OCI-M2 (cell line): ENCODE measurements around the gene MYO1F.
A peak's percentile ranks its signal among the peaks of the same experiment; 100 is the strongest.
"Not testable (repeated sequence)": the region's sequence is repeated elsewhere in the genome, so short reads cannot be mapped to it uniquely, and the experiment has no call there.

Experiments used
- DNase-seq: peaks from one replicate; lab custom pipeline; 2025; ENCODE audit not compliant: unreplicated experiment; lab: John Stamatoyannopoulos, UW

Gene MYO1F

GRCh38 chr19:8519388-8519787 lies 57.9 kb downstream of the MYO1F start:
- DNase-seq: no peak

- no peak for DNase-seq
Measured at GRCh38 chr19:8518536-8518935, 58.7 kb downstream of the MYO1F start.

- DNase-seq: no peak
Measured at GRCh38 chr19:8517551-8518442, 59.4 kb downstream of the MYO1F start.

GRCh38 chr19:8515317-8515716 lies 61.9 kb downstream of the MYO1F start:
- DNase-seq: no peak

- not testable (repeated sequence) for DNase-seq
Measured at GRCh38 chr19:8514505-8515009, 62.7 kb downstream of the MYO1F start.

GRCh38 chr19:8513687-8514504 lies 63.3 kb downstream of the MYO1F start, which contains the start of gene ZNF414:
Gene ZNF414, minus strand, starts transcription at chr19:8514167. Its CDS starts 121 bp downstream, at chr19:8514046.
- DNase-seq: peak; percentile 70

- no peak for DNase-seq
Measured at GRCh38 chr19:8513036-8513686, 64.1 kb downstream of the MYO1F start.

- DNase-seq: no peak
Measured at GRCh38 chr19:8512115-8512967, 64.9 kb downstream of the MYO1F start.

- DNase-seq: no peak
Measured at GRCh38 chr19:8511573-8512101, 65.6 kb downstream of the MYO1F start.

- no peak for DNase-seq
Measured at GRCh38 chr19:8510589-8511115, 66.6 kb downstream of the MYO1F start.

- no peak for DNase-seq
Measured at GRCh38 chr19:8506402-8506957, 70.8 kb downstream of the MYO1F start.

GRCh38 chr19:8505680-8506401 lies 71.4 kb downstream of the MYO1F start:
- DNase-seq: peak; percentile 24

- no peak for DNase-seq
Measured at GRCh38 chr19:8504919-8505318, 72.3 kb downstream of the MYO1F start.

GRCh38 chr19:8504171-8504570 lies 73.1 kb downstream of the MYO1F start:
- DNase-seq: no peak

GRCh38 chr19:8503510-8503909 lies 73.7 kb downstream of the MYO1F start:
- no peak for DNase-seq

GRCh38 chr19:8501981-8502380 lies 75.3 kb downstream of the MYO1F start:
- no peak for DNase-seq

GRCh38 chr19:8501516-8501915 lies 75.7 kb downstream of the MYO1F start:
- DNase-seq: no peak

GRCh38 chr19:8500158-8500557 lies 77.1 kb downstream of the MYO1F start:
- no peak for DNase-seq
